GM10266 (cell line): Measurements from ENCODE around the gene MAN1C1.

Experiments used
- DNase-seq: peaks from one replicate; pipeline ENCODE4 v3.0.0; 2012; ENCODE audit errors: extremely low spot score
- TF ChIP-seq, protein P1 (sequence below): IDR thresholded peaks from 2 replicates; pipeline ENCODE4 v1.5.1; 2012; ENCODE audit warnings: mild to moderate bottlenecking, low read depth; ENCODE audit not compliant: control insufficient read depth, insufficient read depth; ENCODE audit errors: missing control alignments

Gene MAN1C1

DNA sequence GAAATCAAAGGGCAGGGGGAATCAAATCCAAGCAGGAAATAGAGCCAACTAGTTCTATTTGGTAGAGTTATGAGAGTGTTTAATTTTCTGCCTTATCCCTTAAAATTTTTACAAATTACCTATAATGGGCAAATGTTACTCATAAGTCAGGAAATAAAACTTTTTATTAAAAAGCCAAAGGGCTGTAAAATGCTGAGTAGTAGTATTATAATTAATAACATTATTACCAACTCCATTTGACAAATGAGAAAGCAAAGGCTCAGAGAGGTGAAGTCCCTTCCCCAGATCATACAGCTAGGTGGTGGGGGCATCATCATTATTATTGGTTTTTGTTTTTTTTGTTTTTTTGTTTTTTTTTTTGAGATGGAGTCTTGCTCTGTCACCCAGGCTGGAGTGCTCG is 186.8 kb downstream of the MAN1C1 start:
- no peak for DNase-seq
- TF ChIP-seq, protein P1, sequence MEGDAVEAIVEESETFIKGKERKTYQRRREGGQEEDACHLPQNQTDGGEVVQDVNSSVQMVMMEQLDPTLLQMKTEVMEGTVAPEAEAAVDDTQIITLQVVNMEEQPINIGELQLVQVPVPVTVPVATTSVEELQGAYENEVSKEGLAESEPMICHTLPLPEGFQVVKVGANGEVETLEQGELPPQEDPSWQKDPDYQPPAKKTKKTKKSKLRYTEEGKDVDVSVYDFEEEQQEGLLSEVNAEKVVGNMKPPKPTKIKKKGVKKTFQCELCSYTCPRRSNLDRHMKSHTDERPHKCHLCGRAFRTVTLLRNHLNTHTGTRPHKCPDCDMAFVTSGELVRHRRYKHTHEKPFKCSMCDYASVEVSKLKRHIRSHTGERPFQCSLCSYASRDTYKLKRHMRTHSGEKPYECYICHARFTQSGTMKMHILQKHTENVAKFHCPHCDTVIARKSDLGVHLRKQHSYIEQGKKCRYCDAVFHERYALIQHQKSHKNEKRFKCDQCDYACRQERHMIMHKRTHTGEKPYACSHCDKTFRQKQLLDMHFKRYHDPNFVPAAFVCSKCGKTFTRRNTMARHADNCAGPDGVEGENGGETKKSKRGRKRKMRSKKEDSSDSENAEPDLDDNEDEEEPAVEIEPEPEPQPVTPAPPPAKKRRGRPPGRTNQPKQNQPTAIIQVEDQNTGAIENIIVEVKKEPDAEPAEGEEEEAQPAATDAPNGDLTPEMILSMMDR, result no peak

DNA sequence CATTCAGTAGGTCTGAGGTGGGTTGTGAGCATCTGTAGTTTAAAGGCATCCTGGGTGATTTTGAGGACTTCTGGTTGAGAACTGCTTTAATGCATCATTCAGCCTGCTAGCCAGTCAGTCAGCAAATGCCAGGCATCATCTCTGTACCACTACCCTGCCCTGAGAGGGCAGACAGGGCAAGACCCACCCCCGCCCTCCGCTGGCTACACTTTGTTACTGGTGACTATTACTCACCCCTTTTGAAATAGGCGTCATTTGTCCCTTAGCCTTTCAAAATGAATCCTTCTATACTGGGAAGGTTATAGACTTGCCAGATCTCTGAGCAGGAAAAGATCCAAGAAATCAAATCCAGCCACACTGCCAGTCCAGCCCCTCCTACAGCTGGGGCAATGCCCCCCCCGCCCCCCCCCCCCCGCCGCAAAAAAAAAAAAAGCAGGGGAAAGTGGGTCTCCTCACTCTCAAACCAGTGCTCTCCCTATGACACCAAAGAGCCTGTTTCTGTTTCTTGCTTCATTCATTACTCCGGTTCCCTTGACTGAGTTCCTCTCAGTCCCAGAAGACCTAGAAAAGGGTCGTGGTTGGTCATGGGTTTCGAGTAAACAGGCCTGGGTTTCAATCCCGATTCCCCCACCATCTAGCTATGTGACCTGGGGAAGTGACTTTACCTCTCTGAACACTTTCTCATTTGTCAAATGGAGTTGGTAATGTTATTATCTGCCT is 187.8 kb downstream of the MAN1C1 start:
- peak; percentile 73 for DNase-seq
- TF ChIP-seq, protein P1, result no peak

DNA sequence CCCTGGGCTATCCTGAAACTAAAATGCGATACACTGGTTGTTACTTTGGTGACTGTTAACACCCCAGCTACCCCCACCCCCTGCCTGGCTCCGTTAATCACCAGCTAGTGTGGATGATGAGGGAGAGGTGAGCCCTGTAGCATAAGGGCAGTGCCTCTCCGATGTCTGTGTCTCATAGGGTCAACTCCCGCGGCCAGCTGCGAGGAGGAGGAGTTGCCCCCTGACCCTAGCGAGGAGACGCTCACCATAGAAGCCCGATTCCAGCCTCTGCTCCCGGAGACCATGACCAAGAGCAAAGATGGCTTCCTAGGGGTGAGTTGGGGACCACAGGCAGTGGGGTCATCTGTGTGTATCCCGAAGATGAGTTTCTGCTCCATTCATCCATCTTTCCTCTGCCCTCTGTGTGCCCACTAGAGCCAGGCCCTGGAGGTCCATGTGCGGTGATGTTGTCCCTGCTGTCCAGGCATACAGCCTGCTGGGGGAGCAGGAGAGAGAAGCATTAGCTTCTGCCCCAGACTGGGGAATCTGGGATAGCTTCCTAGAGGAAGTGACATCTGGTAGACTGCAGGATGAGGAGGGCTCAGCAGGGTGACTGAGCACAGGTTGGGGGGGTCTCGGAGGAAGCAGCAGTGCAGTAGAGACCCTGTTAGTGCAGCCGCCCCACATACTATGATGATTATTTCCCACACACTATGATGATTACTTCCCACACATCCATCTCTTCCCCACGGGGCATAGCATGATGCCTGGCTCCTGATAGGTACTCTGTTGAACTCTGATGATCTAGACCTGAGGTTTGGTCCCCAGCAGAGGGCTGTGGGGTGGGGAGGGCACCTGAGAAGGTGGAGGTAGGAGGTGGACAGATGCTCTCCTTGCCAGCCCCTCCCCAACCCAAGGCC is 188.6 kb downstream of the MAN1C1 start:
- TF ChIP-seq, protein P1, result no peak
- DNase-seq, result no peak

DNA sequence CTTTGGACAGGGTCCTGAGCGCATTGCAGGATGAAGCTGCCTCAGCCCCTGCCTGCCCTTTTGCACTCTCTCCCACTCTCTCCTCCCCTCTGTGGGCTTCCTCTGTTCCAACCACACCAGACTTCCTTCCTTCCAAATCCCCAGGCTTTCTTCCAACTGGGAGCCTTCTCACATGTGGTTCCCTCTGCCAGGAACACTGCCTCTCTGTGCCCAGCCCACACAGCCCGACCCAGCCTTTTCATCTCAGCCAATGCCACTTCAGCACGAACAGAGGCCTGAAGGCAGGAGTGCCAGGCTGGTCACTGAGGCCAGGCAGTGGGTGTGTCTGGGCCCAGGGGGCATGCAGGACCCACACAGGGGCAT is 189.3 kb downstream of the MAN1C1 start:
- DNase-seq, result no peak

DNA sequence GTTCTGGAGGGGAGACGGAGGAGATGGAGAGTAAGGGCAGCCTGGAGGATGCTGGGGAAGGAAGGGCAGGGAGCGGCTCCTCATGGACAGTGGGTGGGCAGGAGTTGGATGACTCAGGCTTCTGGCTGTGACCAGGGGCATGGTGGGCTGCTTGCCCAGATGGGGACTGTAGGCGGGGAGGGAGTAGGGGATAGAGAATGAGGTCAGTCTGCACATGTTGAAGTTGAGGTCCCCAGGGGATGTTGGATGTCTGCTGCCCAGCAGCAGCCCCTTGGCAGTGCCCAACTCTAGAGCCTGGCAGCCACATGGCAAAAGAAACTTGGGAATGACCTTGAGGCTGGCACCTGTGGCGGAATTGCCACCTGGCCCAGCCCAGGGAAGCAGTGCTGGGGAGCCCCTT is 189.8 kb downstream of the MAN1C1 start:
- no peak for DNase-seq
- TF ChIP-seq, protein P1, result no peak

More for the DNA sequence above, 189.3 kb downstream of the MAN1C1 start:
- TF ChIP-seq, protein P1, result no peak

DNA sequence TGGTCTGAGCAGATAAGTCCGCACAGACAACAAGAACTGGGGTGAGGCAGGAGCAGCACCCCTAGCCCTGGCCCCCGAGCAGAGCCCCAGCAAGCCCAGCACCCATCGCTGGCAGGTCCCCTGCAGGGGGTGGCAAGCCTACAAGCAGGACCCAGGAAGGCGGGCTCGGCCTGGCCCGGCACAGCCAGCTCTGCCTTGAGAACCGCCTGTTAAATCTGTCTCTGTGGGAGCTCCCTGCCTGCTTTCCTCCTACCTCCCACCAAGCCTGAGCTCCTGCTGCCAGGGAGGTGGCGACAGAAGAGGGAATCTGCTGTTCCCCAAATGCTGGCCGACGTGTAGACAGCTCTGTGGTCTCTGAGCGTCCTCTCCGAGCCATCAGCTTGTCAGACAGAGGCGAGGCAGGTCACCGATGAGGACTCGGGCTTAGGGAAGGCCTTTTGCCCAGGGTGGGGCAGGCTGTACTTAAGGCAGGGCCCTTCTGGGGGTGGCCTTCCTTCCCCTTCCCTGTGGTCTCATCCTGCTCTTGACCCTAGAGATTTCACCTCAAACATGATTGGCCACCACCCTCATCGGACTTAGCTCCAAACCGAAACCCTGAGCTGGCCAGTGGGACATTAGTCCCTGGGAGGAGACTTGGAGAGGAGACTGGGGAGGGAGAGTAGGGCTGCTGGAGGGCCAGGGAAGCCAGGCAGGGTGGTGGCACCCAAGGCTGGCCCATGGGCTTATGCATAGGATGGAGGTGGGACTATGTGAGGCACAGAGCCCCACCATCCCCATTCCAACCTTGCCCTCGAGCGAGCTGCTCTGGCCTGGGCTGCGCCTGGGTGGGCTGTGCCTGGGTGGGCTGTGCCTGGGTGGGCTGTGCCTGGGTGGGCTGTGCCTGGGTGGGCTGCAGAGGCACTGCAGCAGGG is 191.1 kb downstream of the MAN1C1 start:
- DNase-seq, result no peak
- TF ChIP-seq, protein P1, result no peak
